Muscle of leg (tissue), 9 donors: ENCODE results near the gene GLOD5. TPM values are rescaled to one million over a fixed set of nuclear protein-coding genes. Genes with fewer than 3 reads are reported as not detected.

Source experiments
- polyA plus RNA-seq, 8 donors: library from polyadenylated mRNA; unstranded; fragments of 120-200 nt; gene quantifications; one replicate each; pipeline versions ENCODE4 v1.2.1 to v1.2.3, GENCODE V29; 2013; ENCODE audit warnings: inconsistent platforms in 1 of 8, low replicate concordance in 1 of 8; ENCODE audit not compliant: insufficient read length in 8 of 8, insufficient read depth in 1 of 8
- total RNA-seq: library from RNA; stranded (reverse); fragments of 120-200 nt; gene quantifications from one replicate; pipeline ENCODE4 v1.2.4, GENCODE V29; 2013

GLOD5 gene
- total and polyA plus RNA-seq, 9 donors = 0.50 TPM; not detected in 8

Other genes with a start within 250 kb of the GLOD5 start
- gene EBP, start 239.9 kb upstream of the GLOD5 start, total RNA-seq = 23.3 TPM
- gene EBP, start 239.9 kb upstream of the GLOD5 start, polyA plus RNA-seq = 10 to 100 TPM; 16.6 to 25.0 (median 19.6) TPM
- gene TBC1D25, start 222.0 kb upstream of the GLOD5 start, total RNA-seq = 3.9 TPM
- 10 to 100 TPM in 2 of 8 donors, 1 to 10 TPM in 6; 6.9 to 10.8 (median 9.1) TPM for gene TBC1D25, start 222.0 kb upstream of the GLOD5 start, polyA plus RNA-seq
- gene RBM3, start 187.3 kb upstream of the GLOD5 start, total RNA-seq = 232 TPM
- gene RBM3, start 187.3 kb upstream of the GLOD5 start, polyA plus RNA-seq = 100 to 1,000 TPM; 338 to 414 (median 371) TPM
- 99.1 TPM for gene WDR13, start 164.3 kb upstream of the GLOD5 start, total RNA-seq
- 100 to 1,000 TPM in 4 of 8 donors, 10 to 100 TPM in 4; 85.8 to 128 (median 101) TPM for gene WDR13, start 164.3 kb upstream of the GLOD5 start, polyA plus RNA-seq
- gene WAS, start 77.9 kb upstream of the GLOD5 start, total RNA-seq = 2.1 TPM
- 1 to 10 TPM; 3.3 to 5.9 (median 4.1) TPM for gene WAS, start 77.9 kb upstream of the GLOD5 start, polyA plus RNA-seq
- 3.1 TPM for gene SUV39H1, start 65.0 kb upstream of the GLOD5 start, total RNA-seq
- gene SUV39H1, start 65.0 kb upstream of the GLOD5 start, polyA plus RNA-seq = 1 to 10 TPM; 4.0 to 5.6 (median 4.7) TPM
- 0.22 TPM for gene GATA1, start 24.8 kb downstream of the GLOD5 start, total RNA-seq
- under 1 TPM; 0.30 to 0.98 (median 0.61) TPM for gene GATA1, start 24.8 kb downstream of the GLOD5 start, polyA plus RNA-seq
- gene HDAC6, start 40.3 kb downstream of the GLOD5 start, total RNA-seq = 78.6 TPM
- gene HDAC6, start 40.3 kb downstream of the GLOD5 start, polyA plus RNA-seq = 100 to 1,000 TPM in 3 of 8 donors, 10 to 100 TPM in 5; 73.8 to 112 (median 91.6) TPM
- gene ERAS, start 64.8 kb downstream of the GLOD5 start, total RNA-seq = not detected
- gene ERAS, start 64.8 kb downstream of the GLOD5 start, polyA plus RNA-seq = under 1 TPM in 1 of 8 donors, not detected in 7; 0.10 TPM
- gene PCSK1N, start 73.9 kb downstream of the GLOD5 start, total RNA-seq = not detected
- gene PCSK1N, start 73.9 kb downstream of the GLOD5 start, polyA plus RNA-seq = 1 to 10 TPM in 2 of 8 donors, under 1 TPM in 4, not detected in 2; 0.15 to 5.4 (median 0.26) TPM
- 33.7 TPM for gene TIMM17B, start 136.0 kb downstream of the GLOD5 start, total RNA-seq
- 10 to 100 TPM; 29.0 to 44.4 (median 35.4) TPM for gene TIMM17B, start 136.0 kb downstream of the GLOD5 start, polyA plus RNA-seq
- 54.4 TPM for gene PQBP1, start 136.2 kb downstream of the GLOD5 start, total RNA-seq
- 10 to 100 TPM; 64.2 to 76.6 (median 70.3) TPM for gene PQBP1, start 136.2 kb downstream of the GLOD5 start, polyA plus RNA-seq
- 7.7 TPM for gene SLC35A2, start 149.9 kb downstream of the GLOD5 start, total RNA-seq
- 10 to 100 TPM; 15.9 to 22.1 (median 17.0) TPM for gene SLC35A2, start 149.9 kb downstream of the GLOD5 start, polyA plus RNA-seq
- 1.7 TPM for gene PIM2, start 157.3 kb downstream of the GLOD5 start, total RNA-seq
- gene PIM2, start 157.3 kb downstream of the GLOD5 start, polyA plus RNA-seq = 1 to 10 TPM in 7 of 8 donors, under 1 TPM in 1; 0.92 to 2.3 (median 1.7) TPM
- 18.9 TPM for gene OTUD5, start 195.9 kb downstream of the GLOD5 start, total RNA-seq
- 10 to 100 TPM; 37.5 to 45.2 (median 38.4) TPM for gene OTUD5, start 195.9 kb downstream of the GLOD5 start, polyA plus RNA-seq
- 0.66 TPM for gene KCND1, start 210.1 kb downstream of the GLOD5 start, total RNA-seq
- 1 to 10 TPM in 4 of 8 donors, under 1 TPM in 4; 0.72 to 1.7 (median 1.0) TPM for gene KCND1, start 210.1 kb downstream of the GLOD5 start, polyA plus RNA-seq
- gene GRIPAP1, start 240.5 kb downstream of the GLOD5 start, total RNA-seq = 9.9 TPM
- 10 to 100 TPM; 18.0 to 26.0 (median 22.3) TPM for gene GRIPAP1, start 240.5 kb downstream of the GLOD5 start, polyA plus RNA-seq